H1 (cell line): ENCODE results near the gene BMPR1A. TPM values are rescaled to one million over a fixed set of nuclear protein-coding genes. Genes with fewer than 3 reads are reported as not detected.
A peak's percentile ranks its signal among the peaks of the same experiment; 100 is the strongest.

Source experiments
- CTCF ChIA-PET: fragments of 300-600 bp; sonication (Branson Sonifier 250); formaldehyde crosslinking; loops from one replicate; lab custom pipeline; 2021; ENCODE audit not compliant: partially characterized antibody; lab: Charles Lee
- POLR2A ChIA-PET: fragments of 300-600 bp; sonication (Branson Sonifier 250); formaldehyde crosslinking; loops from one replicate; lab custom pipeline; 2021; ENCODE audit warnings: inconsistent platforms; ENCODE audit not compliant: partially characterized antibody; lab: Charles Lee
- DNase-seq, 2 experiments: peaks; one replicate each; pipeline versions ENCODE4 v3.0.0 to v3.0.0-alpha.2; 2010 to 2022; ENCODE audit warnings: low spot score in 2 of 2, low read depth in 1 of 2, mixed read lengths in 1 of 2
- FAIRE-seq: peaks from 2 replicates; lab custom pipeline; 2011; peaks lifted over from hg19 to GRCh38; lab: Jason Lieb, UNC
- H2AFZ ChIP-seq: 2 replicates; pipeline ENCODE4 v1.8.1; 2012; ENCODE audit warnings: low read length, inconsistent platforms
- H2AK5ac ChIP-seq: 2 replicates; pipeline ENCODE4 v1.6.1; 2013; ENCODE audit warnings: low read depth, low read length
- H2BK120ac ChIP-seq: replicated peaks from 2 replicates; pipeline ENCODE3; 2013; ENCODE audit warnings: low read depth, low read length, inconsistent platforms
- H2BK12ac ChIP-seq: 2 replicates; pipeline ENCODE4 v1.6.1; 2013; ENCODE audit warnings: low read depth, low read length
- H2BK15ac ChIP-seq: 2 replicates; pipeline ENCODE4 v1.6.1; 2013; ENCODE audit warnings: low read length
- H2BK20ac ChIP-seq: 2 replicates; pipeline ENCODE4 v1.6.1; 2013; ENCODE audit warnings: low read length
- H2BK5ac ChIP-seq: 2 replicates; pipeline ENCODE4 v1.6.1; 2013; ENCODE audit warnings: low read depth, low read length
- H3K14ac ChIP-seq: 2 replicates; pipeline ENCODE4 v1.6.1; 2013; ENCODE audit warnings: inconsistent platforms; ENCODE audit not compliant: insufficient read length
- H3K18ac ChIP-seq: 2 replicates; pipeline ENCODE4 v1.6.1; 2013; ENCODE audit warnings: low read length; ENCODE audit errors: extremely low read depth
- H3K23ac ChIP-seq: 2 replicates; pipeline ENCODE4 v1.6.1; 2013; ENCODE audit warnings: inconsistent platforms; ENCODE audit not compliant: insufficient read length
- H3K23me2 ChIP-seq: 2 replicates; pipeline ENCODE4 v1.6.1; 2013; ENCODE audit warnings: low read depth, low read length
- H3K27ac ChIP-seq: 2 replicates; pipeline ENCODE4 v1.6.1; 2011; ENCODE audit warnings: low read depth, low read length, inconsistent platforms
- H3K27me3 ChIP-seq, 4 experiments: replicated peaks in 1 of 4; 1 replicate in 1 of 4; 2 replicates in 3 of 4; pipeline versions ENCODE4 v1.6.1 to v1.8.1; 2011 to 2013; ENCODE audit warnings: low read length in 3 of 4, mild to moderate bottlenecking in 3 of 4, inconsistent platforms in 2 of 4, mixed read lengths in 2 of 4, moderate library complexity in 1 of 4; ENCODE audit not compliant: control insufficient read depth in 3 of 4, insufficient read depth in 3 of 4; ENCODE audit errors: extremely low read depth in 1 of 4
- H3K36me3 ChIP-seq, 4 experiments: 2 replicates each; pipeline versions ENCODE4 v1.6.1 to v1.8.1; 2011 to 2013; ENCODE audit warnings: mild to moderate bottlenecking in 4 of 4, low read length in 3 of 4, moderate library complexity in 2 of 4, control low read depth in 1 of 4, inconsistent platforms in 1 of 4; ENCODE audit not compliant: insufficient read depth in 4 of 4, control insufficient read depth in 2 of 4
- H3K4ac ChIP-seq: replicated peaks from 2 replicates; pipeline ENCODE3; 2013; ENCODE audit warnings: low read length, low read depth, mixed read lengths, inconsistent platforms; ENCODE audit not compliant: insufficient read length
- H3K4me1 ChIP-seq, 4 experiments: replicated peaks in 1 of 4; 1 replicate in 1 of 4; 2 replicates in 3 of 4; pipeline versions ENCODE4 v1.6.1 to v1.8.1; 2011 to 2013; ENCODE audit warnings: low read length in 3 of 4, inconsistent platforms in 2 of 4, mixed read lengths in 1 of 4; ENCODE audit not compliant: insufficient read depth in 4 of 4, control insufficient read depth in 3 of 4
- H3K4me2 ChIP-seq, 2 experiments: 2 replicates each; pipeline versions ENCODE4 v1.6.1 to v1.8.1; 2011 to 2013; ENCODE audit warnings: low read depth in 2 of 2, low read length in 2 of 2, control low read depth in 1 of 2, inconsistent platforms in 1 of 2, mild to moderate bottlenecking in 1 of 2; ENCODE audit not compliant: insufficient read depth in 1 of 2
- H3K4me3 ChIP-seq, 4 experiments: fragments of 200-600, 300-600 bp in 1 of 4; sonication (generic), shearing (Covaris generic), sonication (Bioruptor Twin) in 1 of 4; 2 replicates each; pipeline versions ENCODE4 v1.5.1 to v1.8.1; 2011 to 2016; ENCODE audit warnings: low read length in 4 of 4, low read depth in 3 of 4, control low read depth in 2 of 4, inconsistent platforms in 2 of 4, mild to moderate bottlenecking in 2 of 4, mixed read lengths in 1 of 4, moderate library complexity in 1 of 4; ENCODE audit not compliant: insufficient read depth in 2 of 4; ENCODE audit errors: extremely low read depth in 1 of 4
- H3K56ac ChIP-seq: replicated peaks from 2 replicates; pipeline ENCODE3; 2013; ENCODE audit warnings: low read depth, mild to moderate bottlenecking, mixed read lengths, low read length, inconsistent platforms; ENCODE audit not compliant: insufficient read length
- H3K79me1 ChIP-seq: 2 replicates; pipeline ENCODE4 v1.6.1; 2013; ENCODE audit warnings: low read depth, low read length, control low read depth
- H3K79me2 ChIP-seq, 2 experiments: 2 replicates each; pipeline versions ENCODE4 v1.6.1 to v1.8.1; 2012 to 2013; ENCODE audit warnings: low read length in 2 of 2, mild to moderate bottlenecking in 2 of 2, inconsistent platforms in 1 of 2; ENCODE audit not compliant: insufficient read depth in 2 of 2, control insufficient read depth in 1 of 2
- H3K9ac ChIP-seq, 4 experiments: replicated peaks in 1 of 4; 1 replicate in 1 of 4; 2 replicates in 3 of 4; pipeline versions ENCODE4 v1.6.1 to v1.8.1; 2011 to 2013; ENCODE audit warnings: low read depth in 3 of 4, low read length in 3 of 4, control low read depth in 2 of 4, mild to moderate bottlenecking in 2 of 4, moderate library complexity in 2 of 4, inconsistent platforms in 1 of 4; ENCODE audit errors: extremely low read depth in 1 of 4
- H3K9me3 ChIP-seq, 2 experiments: 2 replicates each; pipeline versions ENCODE4 v1.6.1 to v1.8.1; 2012 to 2013; ENCODE audit warnings: mild to moderate bottlenecking in 2 of 2, moderate library complexity in 2 of 2, control low read depth in 1 of 2, inconsistent platforms in 1 of 2, low read depth in 1 of 2, low read length in 1 of 2, mixed read lengths in 1 of 2; ENCODE audit not compliant: insufficient read depth in 2 of 2
- H4K20me1 ChIP-seq, 2 experiments: replicated peaks in 1 of 2; 2 replicates each; pipeline versions ENCODE3 to v1.8.1; 2011 to 2013; ENCODE audit warnings: inconsistent platforms in 2 of 2, low read length in 2 of 2, mild to moderate bottlenecking in 1 of 2; ENCODE audit not compliant: insufficient read depth in 2 of 2, control insufficient read depth in 1 of 2
- H4K5ac ChIP-seq: 2 replicates; pipeline ENCODE4 v1.6.1; 2013; ENCODE audit warnings: low read length, low read depth, mixed read lengths, inconsistent platforms; ENCODE audit not compliant: insufficient read length
- H4K8ac ChIP-seq: 2 replicates; pipeline ENCODE4 v1.8.0; 2013; ENCODE audit warnings: mild to moderate bottlenecking, moderate library complexity, low read length, inconsistent platforms; ENCODE audit not compliant: insufficient read depth; ENCODE audit errors: extremely low read depth
- H4K91ac ChIP-seq: replicated peaks from 2 replicates; pipeline ENCODE3; 2013; ENCODE audit warnings: low read length, mixed read lengths, inconsistent platforms; ENCODE audit not compliant: insufficient read length
- EZH2 ChIP-seq: fragments of 200-600 bp; sonication (generic); IDR thresholded peaks from 2 replicates; pipeline ENCODE4 v1.7.1; 2012; ENCODE audit warnings: low read depth, mild to moderate bottlenecking, moderate library complexity, low read length, inconsistent platforms; ENCODE audit not compliant: severe bottlenecking
- SP1 ChIP-seq: IDR thresholded peaks from 2 replicates; pipeline ENCODE4 v1.6.1; 2011; ENCODE audit warnings: low read depth, low read length
- SUZ12 ChIP-seq: fragments of 200-600 bp; sonication (generic); IDR thresholded peaks from 2 replicates; pipeline ENCODE4 v1.6.1; 2012; ENCODE audit warnings: mild to moderate bottlenecking, inconsistent platforms, low read length, moderate library complexity, mixed read lengths
- WGBS, 2 experiments: shearing (Covaris generic) in 1 of 2; methylation state at CpG; one replicate each; pipeline versions ENCODE4 v1.1.6 to v1.1.7; 2013 to 2015; ENCODE audit warnings: low lambda C conversion rate in 2 of 2, mixed read lengths in 2 of 2, inconsistent platforms in 1 of 2, low coverage in 1 of 2, missing lambda C conversion rate in 1 of 2; ENCODE audit not compliant: insufficient replicate concordance in 2 of 2, insufficient coverage in 1 of 2, insufficient read length in 1 of 2; ENCODE audit errors: extremely low coverage in 1 of 2, missing lambda C conversion rate in 1 of 2; 5-methylcytosine and 5-hydroxymethylcytosine counted together
- polyA plus RNA-seq, 7 experiments: library from polyadenylated mRNA; depleted of rRNA in 3 of 7; stranded (reverse) in 5 of 7; unstranded in 2 of 7; fragments of >200 nt in 5 of 7; fragments of 200-250 nt in 2 of 7; gene quantifications; 1 replicate in 5 of 7; 2 replicates in 1 of 7; 4 replicates in 1 of 7; pipeline versions ENCODE4 v1.2.1 to v1.2.3, GENCODE V29; 2011 to 2013; ENCODE audit warnings: missing spikeins in 2 of 7, mixed read lengths in 2 of 7
- total RNA-seq: library from RNA; stranded (reverse); fragmentation: NEBNext Ultra II Directional; extraction: Animal tissue kit (Norgen Biotek cat#: 25700); gene quantifications from 2 replicates; pipeline ENCODE4 v1.2.1, GENCODE V29; 2021

Gene BMPR1A
- total and polyA plus RNA-seq, 2 of the 8 experiments (the other 6 are each of a cell fraction or from before 2014, with no cell fraction given), result 34.4 to 129 TPM

- TF ChIP-seq EZH2 (peak; percentile 15), SP1 (no peak), SUZ12 (peak; percentile 10; the same call in 1 of the 2 replicates)
- POLR2A ChIA-PET, result interaction anchor here (0.8 to 3.2 kb wide), 12 partner anchors 8 to 122 kb away, joined by 3 to 14 read pairs (median 4); partner anchors contain the start of gene SNCG
- FAIRE-seq, result no peak
Observed at GRCh38 chr10:86970162-86970981, 214.0 kb downstream of the BMPR1A start.

More at GRCh38 chr10:86970162-86970981, 214.0 kb downstream of the BMPR1A start:
- CTCF ChIA-PET, result interaction anchor here (0.7 to 22.5 kb wide), 11 partner anchors 7 to 338 kb away, joined by 3 to 975 read pairs (median 4); partner anchors contain the start of genes MMRN2 and SNCG
- no peak overlapping the region for H2BK20ac ChIP-seq
- H2BK12ac ChIP-seq, result 0 out of 2 replicates have a peak overlapping the region, but pooled peaks have one; percentile 13
- H2BK5ac ChIP-seq, result no peak overlapping the region
- H4K91ac ChIP-seq, result peak overlapping the region; percentile 10
- H3K9ac ChIP-seq, result no peak overlapping the region
- H3K79me1 ChIP-seq, result no peaks in the 10 kb centered on the region
- DNase-seq, result peak in 1 of 2 experiments; percentile 70
- no peaks in the 10 kb centered on the region for H3K79me2 ChIP-seq
- 41% methylated on average over 28 of the region's 30 CpGs; no CpG with 5 or more reads in 1 of the 2 experiments for WGBS, 2 experiments
- H3K4me1 ChIP-seq, result peaks cover 4 to 36% (median 29%) of the 10 kb centered on the region in 4 experiments
- H3K56ac ChIP-seq, result no peak overlapping the region
- no peak overlapping the region for H3K23ac ChIP-seq
- H3K23me2 ChIP-seq, result peaks cover 12% of the 10 kb centered on the region; the same call in 1 of the 2 replicates
- H4K5ac ChIP-seq, result no peak overlapping the region
- no peaks in the 10 kb centered on the region for H4K20me1 ChIP-seq
- H3K4ac ChIP-seq, result no peak overlapping the region
- H3K27me3 ChIP-seq, result peaks cover 1 to 20% (median 16%) of the 10 kb centered on the region in 4 experiments
- no peak overlapping the region; the same call in 1 of the 2 replicates for H2AFZ ChIP-seq
- peak overlapping the region; percentile 68 to 75 for H3K4me2 ChIP-seq
- peak overlapping the region; percentile 48 for H3K18ac ChIP-seq
- no peak overlapping the region for H3K14ac ChIP-seq
- H2BK15ac ChIP-seq, result no peak overlapping the region
- H3K27ac ChIP-seq, result no peak overlapping the region
- peak overlapping the region; percentile 83 for H4K8ac ChIP-seq
- H2BK120ac ChIP-seq, result no peak overlapping the region
- H3K4me3 ChIP-seq, result peak overlapping the region; percentile 34 to 68 (median 46)
- H3K9me3 ChIP-seq, result no peaks in the 10 kb centered on the region
- no peaks in the 10 kb centered on the region for H3K36me3 ChIP-seq
- H2AK5ac ChIP-seq, result no peak overlapping the region
